HepG2 (cell line): ENCODE measurements around the gene GADD45A. TPM values are rescaled to one million over a fixed set of nuclear protein-coding genes. Genes with fewer than 3 reads are reported as not detected.
A peak's percentile ranks its signal among the peaks of the same experiment; 100 is the strongest.

Experiments used
- ATAC-seq: fragments of 200-7000 bp; cut with Tn5 transposase; 3 replicates; pipeline ENCODE4 v1.9.1; 2020; ENCODE audit warnings: mild to moderate bottlenecking, moderate library complexity
- BruUV-seq: library from RNA; stranded (reverse); fragments of 400-500 nt; replicated peaks from 2 replicates; lab custom pipeline; 2021; lab: Mats Ljungman, UMichigan
- CTCF ChIA-PET: fragments of 300-600 bp; formaldehyde crosslinking; extraction: SDS; loops from one replicate; lab custom pipeline; 2021; ENCODE audit warnings: low total read pairs, inconsistent platforms, low intra/inter-chr PET ratio; lab: Yijun Ruan, JAX
- POLR2A ChIA-PET: fragments of 350-600 bp; sonication (Branson Sonifier 250); formaldehyde crosslinking; loops from one replicate; lab custom pipeline; 2020; ENCODE audit warnings: antibody characterized with exemption, inconsistent platforms; lab: Yijun Ruan, JAX
- DNase-seq: peaks from one replicate; pipeline ENCODE4 v3.0.0-alpha.2; 2015; ENCODE audit warnings: low spot score
- FAIRE-seq: peaks from 3 replicates; lab custom pipeline; 2011; peaks lifted over from hg19 to GRCh38; lab: Jason Lieb, UNC
- H2AFZ ChIP-seq: one replicate; pipeline ENCODE4 v1.6.1; 2011; ENCODE audit warnings: low read length, inconsistent platforms
- H3K27ac ChIP-seq: fragments of 300-600 bp; 3 replicates; pipeline ENCODE4 v1.8.0; 2011; ENCODE audit warnings: mixed run types, mild to moderate bottlenecking, mixed read lengths, low read length, inconsistent platforms; ENCODE audit not compliant: insufficient read depth; ENCODE audit errors: extremely low read length
- H3K27me3 ChIP-seq, 2 experiments: fragments of 200-600 bp in 1 of 2; 2 replicates in 1 of 2; 3 replicates in 1 of 2; pipeline versions ENCODE4 v1.6.0 to v1.8.0; 2011; ENCODE audit warnings: low read length in 2 of 2, mild to moderate bottlenecking in 2 of 2, moderate library complexity in 2 of 2, inconsistent platforms in 1 of 2; ENCODE audit not compliant: insufficient read depth in 2 of 2, control insufficient read depth in 1 of 2
- H3K36me3 ChIP-seq, 2 experiments: fragments of 200-600 bp in 1 of 2; replicated peaks in 1 of 2; 2 replicates in 1 of 2; 3 replicates in 1 of 2; pipeline versions ENCODE4 v1.5.1 to v1.8.0; 2011; ENCODE audit warnings: low read length in 2 of 2, inconsistent platforms in 1 of 2; ENCODE audit not compliant: insufficient read depth in 2 of 2, control insufficient read depth in 1 of 2
- H3K4me1 ChIP-seq: 2 replicates; pipeline ENCODE4 v1.5.1; 2012; ENCODE audit warnings: low read length, inconsistent platforms; ENCODE audit not compliant: insufficient read depth
- H3K4me2 ChIP-seq: 2 replicates; pipeline ENCODE4 v1.6.0; 2011; ENCODE audit warnings: low read depth, low read length, inconsistent platforms
- H3K4me3 ChIP-seq, 3 experiments: fragments of 200-600 bp in 1 of 3; sonication (generic), shearing (Covaris generic) in 1 of 3; replicated peaks in 1 of 3; 2 replicates each; pipeline ENCODE4 v1.5.1; 2011 to 2016; ENCODE audit warnings: low read length in 3 of 3, inconsistent platforms in 2 of 3, low read depth in 2 of 3, mild to moderate bottlenecking in 2 of 3, control low read depth in 1 of 3, mixed read lengths in 1 of 3; ENCODE audit not compliant: insufficient read depth in 1 of 3
- H3K79me2 ChIP-seq: one replicate; pipeline ENCODE4 v1.6.1; 2011; ENCODE audit warnings: low read length, inconsistent platforms; ENCODE audit not compliant: insufficient read depth
- H3K9ac ChIP-seq: 2 replicates; pipeline ENCODE4 v1.6.0; 2011; ENCODE audit warnings: mild to moderate bottlenecking, low read depth, low read length, inconsistent platforms; ENCODE audit not compliant: insufficient read depth
- H3K9me3 ChIP-seq: 2 replicates; pipeline ENCODE4 v1.5.1; 2012; ENCODE audit warnings: mild to moderate bottlenecking, low read length
- H4K20me1 ChIP-seq: 2 replicates; pipeline ENCODE4 v1.6.0; 2011; ENCODE audit warnings: inconsistent platforms, mild to moderate bottlenecking, low read length, moderate library complexity; ENCODE audit not compliant: insufficient read depth
- MXI1 ChIP-seq: IDR thresholded peaks from 3 replicates; pipeline ENCODE4 v1.6.1; 2012; ENCODE audit warnings: low read depth, low read length, inconsistent platforms, borderline replicate concordance
- POGZ ChIP-seq: sonication (generic); formaldehyde crosslinking; IDR thresholded peaks from 2 replicates; pipeline ENCODE4 v1.4.0; 2020; ENCODE audit warnings: mild to moderate bottlenecking, missing genetic modification reagents
- PPARG ChIP-seq: conservative IDR thresholded peaks from 2 replicates; pipeline ENCODE4 v1.6.1; 2016; ENCODE audit warnings: missing biosample characterization, missing genetic modification reagents
- PRMT3 ChIP-seq: sonication (generic); formaldehyde crosslinking; IDR thresholded peaks from 2 replicates; pipeline ENCODE4 v1.8.1; 2022; ENCODE audit warnings: low read depth, mild to moderate bottlenecking, moderate library complexity, missing genetic modification reagents, borderline replicate concordance
- SOX6 ChIP-seq, 2 experiments: fragments of 450-650 bp in 1 of 2; sonication (generic) in 1 of 2; formaldehyde crosslinking in 1 of 2; IDR thresholded peaks; 2 replicates each; pipeline versions ENCODE4 v1.4.0 to v1.6.1; 2017 to 2020; ENCODE audit warnings: antibody characterized with exemption in 1 of 2, mild to moderate bottlenecking in 1 of 2, missing genetic modification reagents in 1 of 2
- THAP8 ChIP-seq: sonication (generic); formaldehyde crosslinking; IDR thresholded peaks from 2 replicates; pipeline ENCODE4 v1.5.1; 2020; ENCODE audit warnings: missing genetic modification reagents, mild to moderate bottlenecking, borderline replicate concordance
- ZNF616 ChIP-seq: sonication (generic); formaldehyde crosslinking; IDR thresholded peaks from 2 replicates; pipeline ENCODE4 v1.5.0; 2020; ENCODE audit warnings: low read depth, mild to moderate bottlenecking, missing genetic modification reagents
- ZSCAN30 ChIP-seq: sonication (generic); formaldehyde crosslinking; IDR thresholded peaks from 2 replicates; pipeline ENCODE4 v1.5.0; 2020; ENCODE audit warnings: mild to moderate bottlenecking, missing genetic modification reagents
- WGBS: methylation state at CpG from one replicate; pipeline ENCODE4 v1.1.6; 2017; ENCODE audit warnings: low lambda C conversion rate; 5-methylcytosine and 5-hydroxymethylcytosine counted together
- in situ Hi-C: cut with HindIII; loops from 2 replicates; pipeline ENCODE4 v1.10.0; 2017; ENCODE audit warnings: low pct_unique_long_range_greater_than_20kb; ENCODE audit not compliant: extremely low pct_ligation_motif_present
- intact Hi-C: fragments of 100-400 bp; cut with micrococcal nuclease; formaldehyde crosslinking; loops from one replicate; pipeline ENCODE4 v1.10.0; 2022; ENCODE audit not compliant: unreplicated experiment
- polyA plus RNA-seq, 8 experiments: library from polyadenylated mRNA; depleted of rRNA in 3 of 8; stranded (reverse) in 7 of 8; unstranded in 1 of 8; fragments of >200 nt; fragmentation: Illumina TruSeq in 4 of 8; extraction: Trizol in 4 of 8; gene quantifications; 2 replicates each; pipeline versions ENCODE4 v1.2.1 to v1.2.3, GENCODE V29; 2011 to 2016; ENCODE audit warnings: low read depth in 4 of 8, missing spikeins in 1 of 8, mixed read lengths in 1 of 8; ENCODE audit not compliant: insufficient read depth in 1 of 8
- total RNA-seq, 5 experiments: library from RNA; depleted of rRNA; stranded (reverse); fragments of >200 nt; fragmentation: Illumina TruSeq; extraction: Trizol; gene quantifications; 2 replicates each; pipeline ENCODE4 v1.2.3, GENCODE V29; 2016; ENCODE audit warnings: low read depth in 1 of 5

GADD45A gene
- total and polyA plus RNA-seq, 2 of the 13 experiments (the other 11 are each of a cell fraction or from before 2014, with no cell fraction given), result 33.2 to 46.2 TPM

- ChIA-PET POLR2A (no interaction called here), CTCF (no interaction called here)
- Histone ChIP-seq H3K9me3 (no peaks in the 10 kb centered on the region), H3K4me3 (no peak overlapping the region), H3K27me3 (no peaks in the 10 kb centered on the region; a peak in 1 of 5 replicates), H3K4me2 (no peak overlapping the region), H3K4me1 (peaks cover 58% of the 10 kb centered on the region), H3K36me3 (no peaks in the 10 kb centered on the region), H2AFZ (no peak overlapping the region), H4K20me1 (no peaks in the 10 kb centered on the region), H3K79me2 (no peaks in the 10 kb centered on the region), H3K27ac (no peak overlapping the region), H3K9ac (no peak overlapping the region)
- in situ Hi-C loops (no loop called here), intact Hi-C loops (no loop called here)
- no peak for ATAC-seq
- no TSS peak for BruUV-seq
- TF ChIP-seq ZNF616 (no peak), THAP8 (CRISPR knock-in tag) (no peak), MXI1 (no peak)
- DNase-seq, result no peak
- 65% methylated on average over 4 of the region's 4 CpGs for WGBS
- no peak for FAIRE-seq
Measured at GRCh38 chr1:67721112-67721511, 36.1 kb downstream of the GADD45A start.

GRCh38 chr1:67721650-67722291 lies 36.8 kb downstream of the GADD45A start:
- 20% methylated on average over 2 of the region's 2 CpGs for WGBS
- H3K9me3 ChIP-seq, result no peaks in the 10 kb centered on the region
- H3K9ac ChIP-seq, result no peak overlapping the region
- FAIRE-seq, result no peak
- no peak overlapping the region for H3K4me2 ChIP-seq
- BruUV-seq, result no TSS peak
- no peaks in the 10 kb centered on the region for H4K20me1 ChIP-seq
- H3K79me2 ChIP-seq, result no peaks in the 10 kb centered on the region
- H3K27ac ChIP-seq, result no peak overlapping the region
- ATAC-seq, result peak; percentile 55
- ChIA-PET POLR2A (no interaction called here), CTCF (no interaction called here)
- in situ Hi-C loops (no loop called here), intact Hi-C loops (no loop called here)
- no peak overlapping the region for H2AFZ ChIP-seq
- TF ChIP-seq ZSCAN30 (no peak), PPARG (no peak), PRMT3 (no peak), POGZ (CRISPR knock-in tag) (no peak), SOX6 (IDR thresholded peaks at IDR 0.05) (no peak), SOX6 (CRISPR knock-in tag; IDR thresholded peaks at IDR 0.05) (no peak)
- no peaks in the 10 kb centered on the region; a peak in 1 of 5 replicates for H3K27me3 ChIP-seq
- H3K4me3 ChIP-seq, result no peak overlapping the region
- H3K4me1 ChIP-seq, result peaks cover 54% of the 10 kb centered on the region
- no peak for DNase-seq
- H3K36me3 ChIP-seq, result no peaks in the 10 kb centered on the region
